ENCODE results near the gene VEPH1. TPM values are rescaled to one million over a fixed set of nuclear protein-coding genes. Genes with fewer than 3 reads are reported as not detected.

Gene VEPH1
- total and polyA plus RNA-seq, 3 donors from 2014 or later = 2.7 to 8.1 (median 3.0) TPM

GRCh38 chr3:157376603-157377300 lies 126.5 kb downstream of the VEPH1 start:
- Histone ChIP-seq H3K4me3 (no peak overlapping the region), H3K27me3 (no peaks in the 10 kb centered on the region), H3K9me3 (no peaks in the 10 kb centered on the region), H3K27ac (no peak overlapping the region), H3K36me3 (ENCODE audit: low read depth, missing control alignments) (no peaks in the 10 kb centered on the region), H3K4me1 (no peaks in the 10 kb centered on the region)
- intact Hi-C loops (cut with DNase I; ENCODE audit: low total_unique reads) = no loop called here
- TF ChIP-seq POLR2A (IDR thresholded peaks at IDR 0.05) (no peak), CTCF (IDR thresholded peaks at IDR 0.05) (no peak)
- WGBS, 2 donors = 82 to 84% methylated on average over 5 of the region's 5 CpGs
- no peak for DNase-seq

DNA sequence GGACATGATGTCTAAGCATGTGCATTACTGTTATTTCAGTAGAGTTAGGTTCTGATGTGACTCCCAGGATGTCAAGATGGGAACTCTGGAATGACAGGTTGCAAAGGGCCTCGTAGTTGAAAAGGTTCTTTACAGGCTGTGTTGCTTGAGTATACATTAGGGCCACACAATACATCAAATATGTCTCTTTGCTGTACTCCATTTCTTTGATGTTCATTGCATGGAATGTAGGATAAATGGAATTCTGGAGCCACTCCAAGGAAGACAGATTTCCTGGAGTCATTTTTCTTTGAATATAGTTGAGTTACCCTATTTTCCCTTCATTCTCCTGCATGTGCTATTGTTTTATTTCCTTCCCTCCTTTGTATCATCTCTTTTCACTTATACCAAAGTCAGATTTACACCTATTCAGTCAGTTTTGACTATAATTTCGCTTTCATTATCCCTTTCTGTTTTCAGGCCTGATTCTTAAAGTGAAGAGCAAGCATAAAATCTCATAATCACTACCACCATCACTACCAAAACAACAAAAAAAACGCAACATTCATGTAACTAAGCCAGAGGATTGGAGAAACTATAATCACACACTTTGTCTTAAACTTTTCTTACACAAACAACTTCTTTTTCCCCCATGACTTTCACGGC lies 127.8 kb downstream of the VEPH1 start:
- H3K4me1 ChIP-seq = no peaks in the 10 kb centered on the region
- 90 to 91% methylated on average over 4 of the region's 4 CpGs for WGBS, 2 donors
- no peak for DNase-seq
- no peak overlapping the region for H3K27ac ChIP-seq
- H3K27me3 ChIP-seq = no peaks in the 10 kb centered on the region
- no peaks in the 10 kb centered on the region for H3K9me3 ChIP-seq
- TF ChIP-seq POLR2A (IDR thresholded peaks at IDR 0.05) (no peak), CTCF (IDR thresholded peaks at IDR 0.05) (no peak)
- H3K36me3 ChIP-seq (ENCODE audit: low read depth, missing control alignments) = no peaks in the 10 kb centered on the region
- no peak overlapping the region for H3K4me3 ChIP-seq
- intact Hi-C loops (cut with DNase I; ENCODE audit: low total_unique reads) = no loop called here

GRCh38 chr3:157374933-157375332 lies 128.3 kb downstream of the VEPH1 start:
- no peak for TF ChIP-seq CTCF (IDR thresholded peaks at IDR 0.05)
- TF ChIP-seq POLR2A (IDR thresholded peaks at IDR 0.05) = no peak
- no peaks in the 10 kb centered on the region for H3K27me3 ChIP-seq
- intact Hi-C loops (cut with DNase I; ENCODE audit: low total_unique reads) = no loop called here
- no peaks in the 10 kb centered on the region for H3K9me3 ChIP-seq
- whole genome bisulfite sequencing, 2 donors = 94 to 97% methylated on average over 3 of the region's 3 CpGs
- no peaks in the 10 kb centered on the region for H3K4me1 ChIP-seq
- no peak overlapping the region for H3K4me3 ChIP-seq
- no peak overlapping the region for H3K27ac ChIP-seq
- H3K36me3 ChIP-seq (ENCODE audit: low read depth, missing control alignments) = no peaks in the 10 kb centered on the region
- DNase-seq = no peak

DNA sequence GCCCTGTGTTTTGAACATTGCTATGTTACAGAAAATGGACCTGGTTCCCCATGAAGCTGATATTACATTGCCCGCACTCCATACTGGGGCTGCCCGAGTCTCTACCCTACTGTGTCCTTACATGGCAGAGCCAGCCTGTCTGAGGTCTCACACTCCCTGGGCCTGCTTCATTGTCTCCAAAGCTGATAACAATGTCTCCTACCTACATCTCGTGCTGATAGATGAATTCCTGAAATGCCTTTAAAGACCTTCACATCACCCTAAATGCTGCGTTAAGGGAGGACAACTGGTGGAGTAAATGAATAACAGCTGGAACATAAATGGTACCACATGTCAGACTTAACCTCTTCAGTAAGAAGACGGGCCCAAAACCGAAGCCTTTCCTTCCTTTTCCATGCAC lies 129.4 kb downstream of the VEPH1 start:
- Histone ChIP-seq H3K4me1 (peaks cover 4% of the 10 kb centered on the region), H3K27ac (no peak overlapping the region), H3K36me3 (ENCODE audit: low read depth, missing control alignments) (no peaks in the 10 kb centered on the region), H3K4me3 (no peak overlapping the region), H3K9me3 (no peaks in the 10 kb centered on the region), H3K27me3 (no peaks in the 10 kb centered on the region)
- intact Hi-C loops (cut with DNase I; ENCODE audit: low total_unique reads) = no loop called here
- TF ChIP-seq CTCF (IDR thresholded peaks at IDR 0.05) (no peak), POLR2A (IDR thresholded peaks at IDR 0.05) (no peak)
- 83 to 84% methylated on average over 6 of the region's 6 CpGs for WGBS, 2 donors
- no peak for DNase-seq

- no peaks in the 10 kb centered on the region for H3K36me3 ChIP-seq (ENCODE audit: low read depth, missing control alignments)
- no peak overlapping the region for H3K27ac ChIP-seq
- H3K4me3 ChIP-seq = no peak overlapping the region
- peaks cover 4% of the 10 kb centered on the region for H3K4me1 ChIP-seq
- intact Hi-C loops (cut with DNase I; ENCODE audit: low total_unique reads) = no loop called here
- H3K27me3 ChIP-seq = no peaks in the 10 kb centered on the region
- TF ChIP-seq POLR2A (IDR thresholded peaks at IDR 0.05) = no peak
- TF ChIP-seq CTCF (IDR thresholded peaks at IDR 0.05) = no peak
- H3K9me3 ChIP-seq = no peaks in the 10 kb centered on the region
- DNase-seq = no peak
- whole genome bisulfite sequencing, 2 donors = 71 to 96% methylated on average over 2 of the region's 2 CpGs
Measured at GRCh38 chr3:157370867-157371266, 132.3 kb downstream of the VEPH1 start.

All from testis (tissue), 3 donors.